Duodenal mucosa (tissue), 2 donors: ENCODE measurements around the gene MAP2K2.

Experiments
- H3K27ac ChIP-seq: one replicate; pipeline ENCODE4 v1.7.0; 2013; ENCODE audit warnings: low read depth, low read length
- H3K27me3 ChIP-seq, 2 donors: one replicate each; pipeline ENCODE4 v1.7.0; 2013; ENCODE audit warnings: low read length in 2 of 2, control low read depth in 1 of 2; ENCODE audit not compliant: insufficient read depth in 2 of 2, control insufficient read depth in 1 of 2
- H3K36me3 ChIP-seq, 2 donors: one replicate each; pipeline ENCODE4 v1.7.0; 2013; ENCODE audit warnings: low read length in 2 of 2, control low read depth in 1 of 2; ENCODE audit not compliant: insufficient read depth in 2 of 2, control insufficient read depth in 1 of 2
- H3K4me1 ChIP-seq, 2 donors: one replicate each; pipeline ENCODE4 v1.7.0; 2013; ENCODE audit warnings: low read length in 2 of 2, control low read depth in 1 of 2; ENCODE audit not compliant: insufficient read depth in 2 of 2, control insufficient read depth in 1 of 2
- H3K4me3 ChIP-seq, 2 donors: one replicate each; pipeline ENCODE4 v1.7.0; 2013; ENCODE audit warnings: low read length in 2 of 2, low read depth in 1 of 2
- H3K9ac ChIP-seq, 2 donors: one replicate each; pipeline ENCODE4 v1.7.0; 2013; ENCODE audit warnings: low read length in 2 of 2, low read depth in 1 of 2
- H3K9me3 ChIP-seq, 2 donors: one replicate each; pipeline ENCODE4 v1.7.0; 2013; ENCODE audit warnings: low read length in 2 of 2, control low read depth in 1 of 2; ENCODE audit not compliant: control insufficient read depth in 1 of 2

The MAP2K2 gene

GRCh38 chr19:4061178-4061682 is 62.7 kb downstream of the MAP2K2 start:
- peak overlapping the region; percentile 89 to 97 for H3K9ac ChIP-seq
- H3K9me3 ChIP-seq: no peaks in the 10 kb centered on the region
- H3K27me3 ChIP-seq: no peaks in the 10 kb centered on the region
- peaks cover 0 to 6% of the 10 kb centered on the region in 2 donors for H3K36me3 ChIP-seq
- H3K4me3 ChIP-seq: peak overlapping the region; percentile 76 to 78
- peaks cover 56 to 64% of the 10 kb centered on the region in 2 donors for H3K4me1 ChIP-seq
- H3K27ac ChIP-seq: peak overlapping the region; percentile 98

GRCh38 chr19:4060621-4061177 is 63.2 kb downstream of the MAP2K2 start:
- H3K4me3 ChIP-seq: peak overlapping the region; percentile 76 to 78
- H3K4me1 ChIP-seq: peaks cover 60 to 70% of the 10 kb centered on the region in 2 donors
- peak overlapping the region; percentile 65 to 97 for H3K9ac ChIP-seq
- H3K36me3 ChIP-seq: peaks cover 0 to 6% of the 10 kb centered on the region in 2 donors
- H3K9me3 ChIP-seq: no peaks in the 10 kb centered on the region
- no peaks in the 10 kb centered on the region for H3K27me3 ChIP-seq
- peak overlapping the region; percentile 98 for H3K27ac ChIP-seq

- H3K9me3 ChIP-seq: no peaks in the 10 kb centered on the region
- H3K27ac ChIP-seq: peak overlapping the region; percentile 98
- H3K36me3 ChIP-seq: peaks cover 0 to 8% of the 10 kb centered on the region in 2 donors
- peaks cover 61 to 73% of the 10 kb centered on the region in 2 donors for H3K4me1 ChIP-seq
- no peaks in the 10 kb centered on the region for H3K27me3 ChIP-seq
- peak overlapping the region; percentile 89 to 97 for H3K9ac ChIP-seq
- peak overlapping the region; percentile 76 to 78 for H3K4me3 ChIP-seq
Observed at GRCh38 chr19:4059891-4060620, 63.9 kb downstream of the MAP2K2 start.

GRCh38 chr19:4059453-4059871 is 64.5 kb downstream of the MAP2K2 start:
- Histone ChIP-seq H3K27me3 (no peaks in the 10 kb centered on the region), H3K9ac (peak overlapping the region; percentile 89 to 97), H3K4me1 (peaks cover 61 to 77% of the 10 kb centered on the region in 2 donors), H3K4me3 (peak overlapping the region; percentile 57 to 68), H3K9me3 (no peaks in the 10 kb centered on the region), H3K36me3 (peaks cover 0 to 13% of the 10 kb centered on the region in 2 donors), H3K27ac (peak overlapping the region; percentile 98)

GRCh38 chr19:4058693-4059452 is 65.0 kb downstream of the MAP2K2 start:
- Histone ChIP-seq H3K36me3 (peaks cover 3 to 15% of the 10 kb centered on the region in 2 donors), H3K27ac (peak overlapping the region; percentile 98), H3K9ac (peak overlapping the region; percentile 89 to 97), H3K9me3 (no peaks in the 10 kb centered on the region), H3K27me3 (no peaks in the 10 kb centered on the region), H3K4me3 (peak overlapping the region; percentile 57 to 68), H3K4me1 (peaks cover 62 to 77% of the 10 kb centered on the region in 2 donors)

- Histone ChIP-seq H3K27ac (peak overlapping the region; percentile 98), H3K4me1 (peaks cover 65 to 77% of the 10 kb centered on the region in 2 donors), H3K4me3 (peak overlapping the region; percentile 57 to 68), H3K36me3 (peaks cover 10 to 20% of the 10 kb centered on the region in 2 donors), H3K9ac (peak overlapping the region; percentile 89 to 97), H3K27me3 (no peaks in the 10 kb centered on the region), H3K9me3 (no peaks in the 10 kb centered on the region)
Observed at GRCh38 chr19:4057931-4058692, 65.8 kb downstream of the MAP2K2 start.

GRCh38 chr19:4055209-4055552 is 68.7 kb downstream of the MAP2K2 start:
- H3K4me1 ChIP-seq: peaks cover 56 to 62% of the 10 kb centered on the region in 2 donors
- H3K36me3 ChIP-seq: peaks cover 16 to 26% of the 10 kb centered on the region in 2 donors
- no peak overlapping the region for H3K4me3 ChIP-seq
- H3K27ac ChIP-seq: no peak overlapping the region
- no peaks in the 10 kb centered on the region for H3K9me3 ChIP-seq
- H3K9ac ChIP-seq: no peak overlapping the region
- H3K27me3 ChIP-seq: no peaks in the 10 kb centered on the region

GRCh38 chr19:4054441-4055208 is 69.3 kb downstream of the MAP2K2 start:
- H3K4me1 ChIP-seq: peaks cover 55 to 60% of the 10 kb centered on the region in 2 donors
- no peak overlapping the region for H3K4me3 ChIP-seq
- H3K27ac ChIP-seq: peak overlapping the region; percentile 42
- no peaks in the 10 kb centered on the region for H3K27me3 ChIP-seq
- peaks cover 16 to 26% of the 10 kb centered on the region in 2 donors for H3K36me3 ChIP-seq
- no peak overlapping the region for H3K9ac ChIP-seq
- H3K9me3 ChIP-seq: no peaks in the 10 kb centered on the region
